Measurements from ENCODE around the gene OPCML.

OPCML gene

DNA sequence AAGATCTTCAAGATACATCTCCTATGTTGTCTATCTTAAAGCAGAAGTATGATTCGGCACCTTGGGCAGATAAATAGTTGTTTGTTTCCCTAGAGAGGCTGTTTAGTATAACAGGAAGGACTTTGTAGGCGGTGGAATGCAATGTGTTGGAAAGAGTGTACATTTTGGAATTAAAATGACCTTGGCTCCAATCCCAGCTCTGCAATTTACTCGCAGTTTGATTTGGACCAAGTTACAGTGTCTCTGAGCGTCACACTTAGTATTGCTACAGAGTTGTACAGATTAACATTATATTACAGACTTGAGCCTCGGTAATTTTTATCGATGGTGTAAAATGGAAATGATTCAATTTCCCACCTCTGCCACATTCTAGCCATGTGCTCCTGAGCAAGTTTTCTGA, 265.3 kb downstream of the OPCML start:
- H3K36me3 ChIP-seq (ENCODE audit: insufficient read depth, low read length) = no peaks in the 10 kb centered on the region
- H3K9ac ChIP-seq (ENCODE audit: low read depth, low read length) = no peak overlapping the region
- no peaks in the 10 kb centered on the region; the same call in 1 of the 2 replicates for H3K9me3 ChIP-seq (ENCODE audit: control insufficient read depth, insufficient read depth, low read length)
- no peaks in the 10 kb centered on the region for H3K4me1 ChIP-seq (ENCODE audit: insufficient read depth, low read length)

DNA sequence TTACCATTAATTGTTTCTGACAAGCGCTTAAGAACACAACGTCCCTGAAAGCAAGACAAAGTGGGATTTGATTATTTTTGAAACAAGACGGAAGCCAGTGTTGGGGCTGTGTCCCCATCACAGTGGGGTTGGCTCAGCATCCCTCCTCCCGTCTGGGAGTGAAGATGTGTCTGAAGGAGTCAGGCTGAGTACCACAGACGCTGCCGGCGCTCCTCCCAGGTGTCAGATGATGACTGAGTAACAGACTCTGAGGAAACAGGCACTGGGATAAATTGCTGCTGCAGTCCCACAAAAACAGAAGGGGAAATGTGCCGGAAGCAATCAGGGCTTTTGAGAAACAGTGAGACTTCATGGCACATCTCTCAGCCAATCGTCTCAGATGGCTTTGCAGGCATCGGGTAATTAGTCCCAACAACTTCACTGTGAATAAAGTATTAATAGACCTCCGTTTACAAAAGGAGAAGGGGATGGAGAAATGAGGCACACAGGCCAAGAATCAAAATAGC, 266.7 kb downstream of the OPCML start:
- Histone ChIP-seq H3K4me1 (ENCODE audit: insufficient read depth, low read length) (no peaks in the 10 kb centered on the region), H3K36me3 (ENCODE audit: insufficient read depth, low read length) (no peaks in the 10 kb centered on the region), H3K9me3 (ENCODE audit: control insufficient read depth, insufficient read depth, low read length) (no peaks in the 10 kb centered on the region; the same call in 1 of the 2 replicates), H3K9ac (ENCODE audit: low read depth, low read length) (no peak overlapping the region)

DNA sequence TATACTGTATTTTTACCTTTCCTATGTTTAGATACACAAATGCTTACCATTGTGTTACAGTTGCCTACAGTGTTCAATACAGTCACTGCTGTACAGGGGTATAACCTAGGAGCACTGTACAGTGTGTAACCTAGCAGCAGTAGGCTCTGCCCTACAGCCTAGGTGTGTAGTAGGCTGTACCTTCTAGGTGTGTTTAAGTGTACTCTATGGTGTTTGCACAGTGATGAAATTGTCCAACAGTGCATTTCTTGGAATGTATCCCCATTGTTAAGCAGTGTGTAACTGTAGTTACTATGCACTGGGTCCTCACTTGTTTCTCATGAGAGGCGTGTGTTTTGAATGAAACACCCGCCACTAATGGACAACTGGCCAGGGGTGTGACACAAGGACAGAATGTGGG, 269.0 kb downstream of the OPCML start:
- Histone ChIP-seq H3K9ac (ENCODE audit: low read depth, low read length) (no peak overlapping the region), H3K36me3 (ENCODE audit: insufficient read depth, low read length) (no peaks in the 10 kb centered on the region), H3K4me1 (ENCODE audit: insufficient read depth, low read length) (no peaks in the 10 kb centered on the region), H3K9me3 (ENCODE audit: control insufficient read depth, insufficient read depth, low read length) (no peaks in the 10 kb centered on the region; the same call in 1 of the 2 replicates)

DNA sequence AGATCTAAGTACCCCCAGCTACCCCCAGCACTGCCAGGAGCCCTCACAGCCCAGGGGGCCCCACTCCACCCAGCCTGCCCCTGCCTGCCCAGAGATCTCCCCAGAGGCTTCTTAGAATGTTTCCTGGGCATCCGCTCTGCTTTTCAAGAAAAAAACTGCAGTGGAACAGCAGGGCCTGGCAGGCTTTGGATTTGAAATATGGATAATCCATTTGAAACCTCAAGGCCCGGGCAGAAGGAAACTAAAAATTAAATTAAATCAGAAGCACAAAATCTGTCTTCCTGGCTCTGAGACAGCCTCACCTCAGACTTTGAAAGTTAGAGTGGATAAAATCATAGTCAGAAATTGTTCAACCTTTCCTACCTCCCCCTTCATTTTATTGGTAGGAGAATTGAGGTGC, 273.6 kb downstream of the OPCML start:
- Histone ChIP-seq H3K36me3 (ENCODE audit: insufficient read depth, low read length) (no peaks in the 10 kb centered on the region), H3K9me3 (ENCODE audit: control insufficient read depth, insufficient read depth, low read length) (no peaks in the 10 kb centered on the region), H3K4me1 (ENCODE audit: insufficient read depth, low read length) (no peaks in the 10 kb centered on the region), H3K9ac (ENCODE audit: low read depth, low read length) (no peak overlapping the region)

DNA sequence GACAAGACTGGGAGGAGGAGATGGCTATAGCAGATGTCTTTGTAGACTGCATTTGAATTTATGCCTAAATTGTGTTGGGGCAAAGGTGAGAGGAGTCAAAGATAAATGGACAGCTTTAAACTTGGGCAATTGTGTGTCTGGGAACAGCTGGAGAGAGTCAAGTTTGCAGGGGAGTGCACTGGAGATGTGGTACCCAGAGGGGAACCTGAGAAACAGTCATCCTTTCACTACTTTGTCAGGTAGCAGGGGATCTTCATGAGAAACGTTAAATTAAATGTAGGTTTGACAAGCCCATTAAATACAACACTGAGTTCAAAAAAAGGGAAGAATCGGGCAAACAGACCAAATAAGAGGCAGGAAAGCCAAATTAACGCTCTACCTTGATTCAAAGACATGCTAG, 277.7 kb downstream of the OPCML start:
- H3K9ac ChIP-seq (ENCODE audit: low read depth, low read length) = no peak overlapping the region
- H3K36me3 ChIP-seq (ENCODE audit: insufficient read depth, low read length) = no peaks in the 10 kb centered on the region
- H3K9me3 ChIP-seq (ENCODE audit: control insufficient read depth, insufficient read depth, low read length) = no peaks in the 10 kb centered on the region
- no peaks in the 10 kb centered on the region for H3K4me1 ChIP-seq (ENCODE audit: insufficient read depth, low read length)

DNA sequence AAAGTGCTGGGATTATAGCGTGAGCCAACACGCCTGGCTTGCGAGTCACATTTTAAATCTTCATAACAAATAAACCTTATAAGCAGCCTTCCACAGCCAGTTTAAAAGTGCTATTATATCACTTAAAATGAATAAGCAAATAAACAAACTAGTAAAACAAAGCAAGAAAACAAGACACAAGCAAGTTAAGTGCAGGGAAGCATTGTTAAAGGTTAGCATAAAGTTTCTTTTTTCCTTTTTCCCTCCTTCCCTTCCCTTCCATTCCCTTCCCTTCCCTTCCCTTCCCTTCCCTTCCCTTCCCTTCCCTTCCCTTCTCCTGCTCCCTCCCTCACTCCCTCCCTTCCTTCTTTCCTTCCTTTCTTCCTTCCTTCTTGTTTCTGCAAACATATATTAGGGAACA, 278.7 kb downstream of the OPCML start:
- no peaks in the 10 kb centered on the region for H3K4me1 ChIP-seq (ENCODE audit: insufficient read depth, low read length)

DNA sequence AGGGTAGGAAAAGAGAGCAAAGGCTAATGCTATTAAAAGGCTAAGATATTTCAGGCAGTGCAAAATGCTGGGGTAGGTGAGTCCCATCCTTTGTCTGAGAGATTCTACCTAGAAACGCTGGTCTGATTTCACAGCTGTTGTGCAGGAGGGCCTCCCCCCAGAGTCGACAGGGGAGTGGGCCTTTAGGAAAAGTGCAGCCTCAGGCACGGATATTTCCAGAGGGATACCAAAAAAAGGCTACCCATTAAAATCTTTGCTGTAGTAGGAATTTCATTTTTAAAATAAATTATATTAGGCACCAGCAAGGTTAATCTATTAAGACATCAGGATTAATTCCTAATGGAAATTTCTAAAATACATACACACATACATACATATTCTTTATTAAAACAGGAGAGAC, 280.5 kb downstream of the OPCML start:
- Histone ChIP-seq H3K9ac (ENCODE audit: low read depth, low read length) (no peak overlapping the region), H3K4me1 (ENCODE audit: insufficient read depth, low read length) (no peaks in the 10 kb centered on the region), H3K9me3 (ENCODE audit: control insufficient read depth, insufficient read depth, low read length) (no peaks in the 10 kb centered on the region), H3K36me3 (ENCODE audit: insufficient read depth, low read length) (no peaks in the 10 kb centered on the region)

More for the DNA sequence above, 278.7 kb downstream of the OPCML start:
- Histone ChIP-seq H3K9ac (ENCODE audit: low read depth, low read length) (no peak overlapping the region), H3K36me3 (ENCODE audit: insufficient read depth, low read length) (no peaks in the 10 kb centered on the region), H3K9me3 (ENCODE audit: control insufficient read depth, insufficient read depth, low read length) (no peaks in the 10 kb centered on the region)

DNA sequence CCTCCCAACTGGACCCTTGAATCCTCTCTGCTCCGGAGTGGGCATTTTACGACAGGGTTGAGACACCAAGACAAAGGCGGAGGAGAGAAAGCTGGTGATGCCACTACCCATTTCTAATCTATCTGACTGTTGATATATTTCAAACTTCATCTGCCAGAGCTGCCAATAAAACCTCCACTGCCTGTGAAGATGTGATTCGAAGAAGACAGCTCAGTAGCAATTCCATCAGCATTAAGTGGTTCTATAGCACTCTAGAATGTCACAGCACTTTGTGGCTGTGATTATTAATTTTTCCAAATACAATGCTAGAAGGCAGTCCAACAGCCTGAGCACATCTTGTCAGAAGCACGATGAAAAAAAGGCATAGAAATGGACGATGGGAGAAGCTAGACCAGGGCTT, 282.8 kb downstream of the OPCML start:
- Histone ChIP-seq H3K36me3 (ENCODE audit: insufficient read depth, low read length) (no peaks in the 10 kb centered on the region), H3K4me1 (ENCODE audit: insufficient read depth, low read length) (no peaks in the 10 kb centered on the region), H3K9me3 (ENCODE audit: control insufficient read depth, insufficient read depth, low read length) (no peaks in the 10 kb centered on the region), H3K9ac (ENCODE audit: low read depth, low read length) (no peak overlapping the region)

DNA sequence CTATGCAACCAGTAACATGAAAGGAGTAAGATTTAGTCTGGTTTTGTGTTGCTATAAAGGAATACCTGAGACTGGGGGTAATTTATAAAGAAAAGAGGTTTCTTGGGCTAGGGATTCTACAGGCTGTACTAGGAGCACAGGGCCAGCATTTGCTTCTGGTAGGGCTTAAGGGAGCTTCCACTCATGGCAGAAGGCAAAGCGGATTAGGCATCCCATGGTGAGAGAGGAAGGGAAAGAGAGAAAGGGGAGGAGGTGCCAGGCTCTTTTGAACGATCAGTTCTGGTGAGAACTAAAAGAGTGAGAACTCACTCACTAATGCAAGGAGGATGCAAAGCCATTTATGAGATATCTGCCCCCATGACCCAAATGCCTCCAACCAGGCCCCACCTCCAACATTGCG, 283.2 kb downstream of the OPCML start:
- Histone ChIP-seq H3K4me1 (ENCODE audit: insufficient read depth, low read length) (no peaks in the 10 kb centered on the region), H3K9me3 (ENCODE audit: control insufficient read depth, insufficient read depth, low read length) (no peaks in the 10 kb centered on the region), H3K36me3 (ENCODE audit: insufficient read depth, low read length) (no peaks in the 10 kb centered on the region), H3K9ac (ENCODE audit: low read depth, low read length) (no peak overlapping the region)

DNA sequence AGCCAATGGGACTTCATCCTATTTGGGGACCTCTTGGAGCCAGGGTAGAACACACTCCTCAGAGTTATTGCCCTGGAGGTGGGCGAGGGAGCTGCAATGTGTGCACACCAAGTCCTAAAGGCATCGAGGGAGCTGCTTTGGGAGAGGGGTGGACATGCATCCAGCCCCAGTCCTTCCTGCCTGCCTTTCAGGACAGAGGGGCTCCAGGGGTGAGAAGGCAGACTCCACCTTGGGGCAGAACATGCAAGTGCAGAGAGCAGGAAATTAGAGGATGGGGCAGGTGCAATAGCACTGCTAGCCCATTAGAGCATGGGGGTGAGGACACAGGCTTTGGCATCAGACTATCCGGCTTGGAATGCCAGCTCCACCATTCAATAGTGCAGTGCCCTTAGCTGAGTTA, 288.5 kb downstream of the OPCML start:
- H3K36me3 ChIP-seq (ENCODE audit: insufficient read depth, low read length) = no peaks in the 10 kb centered on the region
- no peaks in the 10 kb centered on the region for H3K9me3 ChIP-seq (ENCODE audit: control insufficient read depth, insufficient read depth, low read length)
- peaks cover 5% of the 10 kb centered on the region; the same call in 1 of the 2 replicates for H3K4me1 ChIP-seq (ENCODE audit: insufficient read depth, low read length)
- no peak overlapping the region for H3K9ac ChIP-seq (ENCODE audit: low read depth, low read length)

DNA sequence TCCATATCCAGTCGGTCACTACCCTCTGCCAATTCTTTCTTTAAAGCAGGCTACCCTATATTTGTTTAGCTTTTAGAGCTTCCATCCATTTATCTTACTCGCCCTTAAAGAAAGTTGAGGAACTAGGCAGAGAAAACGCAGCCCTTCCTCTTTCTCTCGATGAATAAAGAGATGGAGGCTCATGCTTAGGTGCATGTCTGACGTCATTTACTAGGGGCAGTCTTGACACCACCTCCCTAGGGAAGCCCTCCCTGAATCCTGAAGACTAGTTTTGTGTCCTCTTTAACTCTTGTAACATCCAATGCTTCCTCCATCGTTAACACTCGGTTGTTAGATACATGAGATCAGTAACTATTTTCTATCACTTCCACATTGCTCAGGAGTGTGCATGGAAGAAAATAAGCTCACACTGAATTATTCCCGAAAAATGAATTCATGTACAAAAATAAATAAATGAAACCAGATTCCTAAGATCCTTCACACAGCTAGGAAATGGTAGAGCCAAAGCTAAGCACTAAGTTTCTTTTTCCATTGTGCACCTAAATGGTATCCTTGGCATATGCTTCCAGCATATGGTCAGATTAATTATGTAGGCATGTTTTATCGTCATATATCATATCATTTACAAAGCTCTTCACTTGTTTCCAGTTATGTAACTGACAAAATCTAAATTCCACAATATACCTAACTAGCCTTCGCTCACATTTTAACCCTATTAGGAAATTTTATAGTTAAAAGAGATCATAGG, 291.2 kb downstream of the OPCML start:
- H3K9ac ChIP-seq (ENCODE audit: low read depth, low read length) = no peak overlapping the region
- peaks cover 9% of the 10 kb centered on the region; the same call in 1 of the 2 replicates for H3K4me1 ChIP-seq (ENCODE audit: insufficient read depth, low read length)
- H3K36me3 ChIP-seq (ENCODE audit: insufficient read depth, low read length) = no peaks in the 10 kb centered on the region
- H3K9me3 ChIP-seq (ENCODE audit: control insufficient read depth, insufficient read depth, low read length) = no peaks in the 10 kb centered on the region

DNA sequence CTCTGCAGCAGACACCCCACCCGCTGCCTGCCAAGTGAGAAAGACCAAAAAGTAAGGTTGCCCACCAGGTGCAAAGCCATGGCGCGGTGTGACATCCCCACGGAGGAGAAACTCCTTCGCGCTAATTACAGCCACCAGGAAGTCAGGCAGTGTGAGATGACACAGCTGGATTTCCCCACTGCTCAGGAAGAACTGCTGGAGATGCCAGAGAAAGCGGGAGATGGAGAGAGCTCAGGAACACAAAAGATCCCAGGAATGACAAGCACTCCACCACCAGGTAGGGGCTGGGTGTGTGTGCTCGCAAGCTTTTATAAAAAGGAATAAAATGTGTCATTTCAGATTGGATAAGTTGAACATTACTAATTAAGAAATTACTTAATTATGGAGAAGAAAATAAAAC, 292.7 kb downstream of the OPCML start:
- peaks cover 9% of the 10 kb centered on the region; the same call in 1 of the 2 replicates for H3K4me1 ChIP-seq (ENCODE audit: insufficient read depth, low read length)
- H3K9ac ChIP-seq (ENCODE audit: low read depth, low read length) = no peak overlapping the region
- H3K9me3 ChIP-seq (ENCODE audit: control insufficient read depth, insufficient read depth, low read length) = no peaks in the 10 kb centered on the region; the same call in 1 of the 2 replicates
- H3K36me3 ChIP-seq (ENCODE audit: insufficient read depth, low read length) = no peaks in the 10 kb centered on the region

DNA sequence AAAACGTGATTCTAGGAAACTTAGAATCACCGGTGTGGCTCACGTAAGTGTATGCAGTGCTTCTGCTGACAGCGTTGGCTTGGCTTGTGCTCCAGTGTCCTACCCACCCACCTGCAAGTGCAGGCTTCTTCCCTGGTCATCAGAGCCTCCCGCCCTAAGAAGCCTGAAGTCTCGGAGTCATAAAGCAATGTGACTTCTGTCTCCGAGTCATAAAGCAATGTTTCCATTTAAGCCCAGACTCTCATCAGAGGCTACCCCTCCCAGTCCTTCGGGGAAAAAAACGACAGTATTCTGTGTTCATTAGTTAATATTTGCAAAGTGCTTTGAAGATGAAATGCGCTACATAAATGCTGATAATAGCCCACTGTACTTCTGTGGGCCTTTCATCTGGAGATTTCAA, 293.8 kb downstream of the OPCML start:
- no peak overlapping the region for H3K9ac ChIP-seq (ENCODE audit: low read depth, low read length)
- H3K36me3 ChIP-seq (ENCODE audit: insufficient read depth, low read length) = no peaks in the 10 kb centered on the region
- no peaks in the 10 kb centered on the region; the same call in 1 of the 2 replicates for H3K9me3 ChIP-seq (ENCODE audit: control insufficient read depth, insufficient read depth, low read length)
- H3K4me1 ChIP-seq (ENCODE audit: insufficient read depth, low read length) = peaks cover 9% of the 10 kb centered on the region; the same call in 1 of the 2 replicates

DNA sequence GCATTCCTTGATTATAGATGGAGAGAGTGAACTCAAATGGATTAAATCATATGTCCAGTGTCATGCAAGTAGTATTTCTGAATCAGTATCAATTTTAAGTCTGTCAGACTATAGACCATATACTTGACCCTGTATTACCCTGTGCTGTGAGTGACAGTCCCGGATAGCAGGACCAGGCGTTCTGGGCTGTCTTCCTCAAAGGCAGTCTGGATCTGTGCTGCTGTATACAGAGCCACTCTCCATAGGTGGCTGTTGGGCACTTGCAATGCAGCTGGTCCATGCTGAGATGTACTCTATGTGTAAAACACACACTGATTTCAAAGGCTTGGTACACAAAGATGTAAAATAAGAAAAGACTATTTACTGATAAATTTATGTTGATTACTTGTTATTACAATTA, 294.3 kb downstream of the OPCML start:
- Histone ChIP-seq H3K4me1 (ENCODE audit: insufficient read depth, low read length) (peaks cover 9% of the 10 kb centered on the region; the same call in 1 of the 2 replicates), H3K9ac (ENCODE audit: low read depth, low read length) (no peak overlapping the region), H3K9me3 (ENCODE audit: control insufficient read depth, insufficient read depth, low read length) (no peaks in the 10 kb centered on the region; the same call in 1 of the 2 replicates)

DNA sequence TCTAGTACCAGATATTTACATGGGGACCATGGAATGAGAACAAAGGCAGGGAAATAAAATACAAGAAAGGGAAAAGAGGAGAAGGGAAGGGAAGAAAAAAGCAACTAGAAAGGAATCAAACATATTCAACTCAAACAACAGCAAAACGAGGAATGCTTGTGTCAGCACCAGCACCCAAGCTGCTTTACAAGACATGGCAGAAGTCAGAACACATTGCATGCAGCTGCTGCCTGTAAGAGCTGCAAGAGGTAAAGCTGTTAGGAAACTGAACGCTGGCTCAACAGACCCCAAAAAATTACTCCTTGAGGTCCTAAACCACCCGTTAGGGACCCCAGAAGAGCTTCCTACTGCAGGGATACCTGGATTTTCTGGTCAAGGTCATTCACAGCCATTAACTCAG, 296.9 kb downstream of the OPCML start:
- peaks cover 9% of the 10 kb centered on the region; the same call in 1 of the 2 replicates for H3K4me1 ChIP-seq (ENCODE audit: insufficient read depth, low read length)
- H3K9ac ChIP-seq (ENCODE audit: low read depth, low read length) = no peak overlapping the region
- no peaks in the 10 kb centered on the region for H3K36me3 ChIP-seq (ENCODE audit: insufficient read depth, low read length)
- H3K9me3 ChIP-seq (ENCODE audit: control insufficient read depth, insufficient read depth, low read length) = no peaks in the 10 kb centered on the region; the same call in 1 of the 2 replicates

More for the DNA sequence above, 294.3 kb downstream of the OPCML start:
- no peaks in the 10 kb centered on the region for H3K36me3 ChIP-seq (ENCODE audit: insufficient read depth, low read length)
